ENCODE data around the gene ITIH5.

DNA sequence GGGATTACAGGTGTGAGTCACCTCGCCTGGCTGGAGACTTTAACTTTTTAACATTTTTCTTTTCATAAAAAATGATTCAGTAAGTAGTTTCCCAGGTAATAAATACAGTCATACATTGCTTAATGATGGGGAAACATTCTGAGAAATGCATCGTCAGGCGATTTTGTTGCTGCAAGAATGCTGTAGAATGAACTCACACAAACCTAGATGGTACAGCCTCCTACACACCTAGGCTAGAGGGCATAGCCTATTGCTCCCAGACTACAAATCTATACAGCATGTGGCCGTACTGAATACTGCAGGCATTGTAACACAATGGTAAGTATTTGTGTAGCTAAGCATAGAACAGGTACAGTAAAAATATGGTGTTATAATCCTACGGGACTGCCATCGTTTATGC is 147.4 kb downstream of the ITIH5 start:
- TF ChIP-seq, protein P1, sequence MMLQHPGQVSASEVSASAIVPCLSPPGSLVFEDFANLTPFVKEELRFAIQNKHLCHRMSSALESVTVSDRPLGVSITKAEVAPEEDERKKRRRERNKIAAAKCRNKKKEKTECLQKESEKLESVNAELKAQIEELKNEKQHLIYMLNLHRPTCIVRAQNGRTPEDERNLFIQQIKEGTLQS (IDR thresholded peaks at IDR 0.05; ENCODE audit: insufficient read depth, low read depth, low read length) = no peak
- TF ChIP-seq RNF2 (IDR thresholded peaks at IDR 0.05; ENCODE audit: borderline replicate concordance, low read depth, low read length, missing control alignments, poor library complexity, severe bottlenecking) = no peak
- no peak for TF ChIP-seq POLR2AphosphoS5 (IDR thresholded peaks at IDR 0.05; ENCODE audit: low read depth, low read length)

All from H1 (cell line).